PC-9 (cell line): Measurements from ENCODE around the gene VWC2.

Source experiments
- CTCF ChIP-seq: fragments of 200-600 bp; sonication (generic); conservative IDR thresholded peaks from 2 replicates; pipeline ENCODE4 v1.6.1; 2017; ENCODE audit warnings: mixed run types, antibody characterized with exemption, mild to moderate bottlenecking, moderate library complexity
- EZH2 ChIP-seq: fragments of 200-600 bp; sonication (generic); IDR thresholded peaks from 2 replicates; pipeline ENCODE4 v1.8.0; 2017; ENCODE audit warnings: antibody characterized with exemption, low read depth

DNA sequence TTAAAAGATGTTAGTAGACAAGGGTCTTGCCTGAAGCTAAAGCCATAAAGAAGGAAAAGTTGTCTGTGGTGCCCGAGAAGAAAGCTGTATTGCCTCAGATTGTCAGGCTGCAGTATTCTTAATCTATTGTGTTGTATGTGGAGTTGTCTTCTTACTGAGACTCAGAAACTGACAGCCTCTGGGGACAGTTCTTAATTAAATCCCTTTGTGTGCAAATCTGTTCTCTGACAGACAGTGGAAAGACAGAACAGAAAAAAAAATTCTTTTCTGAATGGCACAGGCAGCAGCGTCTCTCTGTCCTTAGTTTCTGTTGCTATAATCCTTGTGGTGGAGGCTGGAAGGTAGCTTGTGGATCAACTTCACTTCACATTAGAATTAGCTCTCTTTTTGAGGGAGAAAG, 16.8 kb downstream of the VWC2 start:
- TF ChIP-seq CTCF (no peak), EZH2 (no peak)
